NCI-H1436 (cell line): ENCODE data around the gene MTF1.
"Not testable (repeated sequence)": the region's sequence is repeated elsewhere in the genome, so short reads cannot be mapped to it uniquely, and the experiment has no call there.

ENCODE experiments used
- DNase-seq: peaks from one replicate; lab custom pipeline; 2025; lab: John Stamatoyannopoulos, UW

Gene MTF1

GRCh38 chr1:37792943-37793686 is 66.3 kb downstream of the MTF1 start:
- no peak for DNase-seq

GRCh38 chr1:37782491-37782890 is 76.9 kb downstream of the MTF1 start:
- no peak for DNase-seq

- no peak for DNase-seq
These were observed 80.7 kb downstream of the MTF1 start for GRCh38 chr1:37778654-37779053.

DNA sequence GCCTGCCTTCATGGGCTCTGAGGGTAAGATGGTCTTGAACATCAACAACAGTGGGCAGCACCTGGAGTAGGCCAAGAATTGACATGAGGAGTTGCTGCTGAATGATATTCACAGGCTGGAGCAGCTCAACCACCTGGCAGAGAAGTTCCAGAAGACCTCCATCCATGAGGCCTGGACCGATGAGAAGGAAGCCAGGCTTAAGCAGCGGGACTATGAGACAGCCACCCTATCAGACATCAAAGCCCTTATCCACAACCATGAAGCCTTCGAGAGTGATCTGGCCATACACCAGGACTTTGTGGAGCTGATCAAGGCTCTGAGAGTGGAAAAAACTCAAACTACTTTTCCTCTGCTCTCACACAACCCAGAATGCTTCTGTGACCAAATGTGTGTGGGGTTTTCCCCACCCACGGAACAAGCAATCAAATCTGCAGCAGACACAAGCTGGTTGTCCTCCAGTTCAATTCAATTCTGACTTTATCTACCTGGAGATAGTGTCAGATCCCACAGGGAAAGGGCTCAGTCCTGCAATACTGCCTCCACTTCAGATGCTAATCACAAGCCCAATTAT is 82.4 kb downstream of the MTF1 start:
- DNase-seq: no peak

DNA sequence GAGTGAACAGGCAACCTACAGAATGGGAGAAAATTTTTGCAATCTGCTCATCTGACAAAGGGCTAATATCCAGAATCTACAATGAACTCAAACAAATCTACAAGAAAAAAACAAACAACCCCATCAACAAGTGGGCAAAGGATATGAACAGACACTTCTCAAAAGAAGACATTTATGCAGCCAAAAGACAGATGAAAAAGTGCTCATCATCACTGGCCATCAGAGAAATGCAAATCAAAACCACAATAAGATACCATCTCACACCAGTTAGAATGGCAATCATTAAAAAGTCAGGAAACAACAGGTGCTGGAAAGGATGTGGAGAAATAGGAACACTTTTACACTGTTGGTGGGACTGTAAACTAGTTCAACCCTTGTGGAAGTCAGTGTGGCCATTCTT is 88.0 kb downstream of the MTF1 start:
- DNase-seq: not testable (repeated sequence)

DNA sequence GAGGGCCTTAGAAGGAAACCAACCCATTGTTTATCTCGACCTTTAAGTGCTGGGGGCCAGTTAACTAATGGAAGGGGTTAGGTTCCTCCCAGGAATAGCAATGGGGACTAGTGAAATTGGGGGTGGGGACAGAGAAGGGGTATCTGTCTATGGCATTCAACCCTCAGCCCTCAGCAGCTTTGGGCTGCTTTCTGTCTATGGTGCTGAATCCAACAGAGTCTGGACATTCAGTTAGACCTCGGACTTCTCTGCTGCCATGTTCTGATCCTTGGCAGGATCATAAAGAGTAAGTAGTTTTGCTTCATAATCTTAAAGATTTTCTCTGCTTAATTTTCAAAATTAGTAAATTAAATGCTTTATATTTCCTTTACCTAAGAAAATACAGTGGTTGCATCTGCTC is 91.9 kb downstream of the MTF1 start:
- no peak for DNase-seq

- DNase-seq: no peak
These were observed 93.3 kb downstream of the MTF1 start for GRCh38 chr1:37765916-37766664.

- peak; percentile 80 for DNase-seq
These were observed 94.4 kb downstream of the MTF1 start, which contains the start of gene EPHA10 for GRCh38 chr1:37764888-37765441. Gene EPHA10, minus strand, starts transcription at chr1:37765120. Its CDS starts 54 bp downstream, at chr1:37765066.

DNA sequence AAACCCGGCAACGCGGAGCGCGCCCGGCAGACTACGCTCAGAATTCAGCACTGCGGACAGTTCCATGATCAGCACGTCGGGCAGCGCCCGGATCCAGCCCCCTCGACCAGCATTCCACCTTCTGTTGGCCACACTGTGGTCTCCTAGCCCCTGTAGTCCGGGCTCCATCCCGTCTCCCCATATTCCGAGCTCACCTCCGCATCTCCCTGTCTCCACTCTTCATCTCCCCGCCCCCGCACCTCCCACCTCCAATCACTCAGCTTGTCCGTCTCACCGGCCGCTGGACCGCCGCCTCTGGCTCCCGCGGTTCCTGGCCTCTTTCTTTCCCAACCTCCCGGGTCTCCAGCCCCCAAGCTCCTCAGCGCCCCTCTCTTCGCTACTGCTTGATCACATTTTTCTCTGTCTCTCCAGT is 95.0 kb downstream of the MTF1 start:
- no peak for DNase-seq

DNA sequence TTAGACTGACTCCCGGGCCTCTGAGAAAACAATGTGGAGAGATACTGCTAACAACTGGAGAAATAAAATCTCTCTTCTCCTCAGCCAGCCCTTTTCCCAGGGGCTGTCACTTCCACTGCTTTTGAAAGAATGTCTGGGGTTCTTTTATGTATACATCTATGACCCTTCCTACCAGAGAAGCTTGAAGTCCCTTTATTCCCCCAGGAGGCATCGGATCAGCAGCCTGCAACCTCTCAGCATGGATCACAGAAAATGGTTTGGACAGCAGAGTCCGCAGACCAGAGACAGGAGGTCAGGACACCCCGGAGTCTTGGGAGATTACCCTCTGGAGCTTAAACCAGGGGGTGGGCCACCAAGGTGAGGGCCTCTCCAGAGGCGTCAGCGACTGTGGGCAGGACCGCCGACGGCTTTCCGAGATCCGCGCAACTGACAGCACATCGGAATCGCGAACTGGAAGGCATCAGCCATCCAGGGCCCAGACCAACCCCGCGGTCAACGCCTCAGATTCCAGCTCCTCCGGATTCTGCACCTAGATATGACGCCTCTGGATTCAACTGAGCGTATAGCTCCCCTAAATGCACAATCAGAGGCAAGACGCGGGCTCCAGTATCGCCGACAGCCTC is 95.5 kb downstream of the MTF1 start:
- no peak for DNase-seq

DNA sequence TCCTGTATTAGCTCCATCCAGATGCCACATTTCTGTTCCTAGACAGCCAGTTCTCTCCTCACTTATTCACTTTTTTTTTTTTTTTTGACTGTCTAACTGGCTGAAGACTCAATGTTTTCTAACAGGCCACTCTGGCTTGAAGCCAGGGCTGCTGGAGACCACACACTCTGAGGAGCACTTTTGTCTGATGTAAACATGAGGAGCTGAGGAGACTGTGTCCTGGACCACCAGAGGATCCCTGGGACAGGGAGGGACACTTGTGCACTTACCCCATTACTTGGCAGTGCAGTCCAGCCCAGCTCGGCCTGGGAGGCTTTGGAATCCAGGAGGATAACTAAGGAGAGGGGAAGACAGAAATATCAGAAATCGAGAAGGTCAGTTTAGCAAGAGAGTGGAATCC is 96.9 kb downstream of the MTF1 start:
- DNase-seq: no peak

GRCh38 chr1:37761416-37762095 is 97.8 kb downstream of the MTF1 start:
- no peak for DNase-seq
